Transverse colon (tissue), 4 donors: ENCODE data around the gene RCC2.

Source experiments
- CTCF ChIP-seq, 5 experiments: fragments of 200-600 bp in 3 of 5; fragments of 450-650 bp in 2 of 5; sonication (generic) in 3 of 5; IDR thresholded peaks; 1 replicate in 2 of 5; 2 replicates in 3 of 5; pipeline ENCODE4 v1.5.1; 2016 to 2017; ENCODE audit warnings: antibody characterized with exemption in 5 of 5, inconsistent platforms in 3 of 5, mild to moderate bottlenecking in 2 of 5, moderate library complexity in 1 of 5
- EP300 ChIP-seq: sonication (generic); formaldehyde crosslinking; IDR thresholded peaks from one replicate; pipeline ENCODE4 v1.6.1; 2017; ENCODE audit warnings: antibody characterized with exemption, low read depth
- POLR2A ChIP-seq: fragments of 450-650 bp; IDR thresholded peaks from one replicate; pipeline ENCODE4 v1.6.1; 2016; ENCODE audit warnings: antibody characterized with exemption, mild to moderate bottlenecking, moderate library complexity
- POLR2AphosphoS5 ChIP-seq, 3 donors: sonication (generic); formaldehyde crosslinking; IDR thresholded peaks; one replicate each; pipeline ENCODE4 v1.6.1; 2016; ENCODE audit warnings: antibody characterized with exemption in 3 of 3

- TF ChIP-seq CTCF (IDR thresholded peaks at IDR 0.05) (peak in 1 of 5 experiments; percentile 46), POLR2A (no peak), EP300 (no peak), POLR2AphosphoS5 (IDR thresholded peaks at IDR 0.05) (no peak)
Observed at GRCh38 chr1:17485281-17485680, 45.8 kb upstream of the RCC2 start.
